Measurements from ENCODE around the gene ZNF541.
A peak's percentile ranks its signal among the peaks of the same experiment; 100 is the strongest.

ZNF541 gene

GRCh38 chr19:47544075-47544474 lies 28.9 kb downstream of the ZNF541 start:
- no peak for DNase-seq (ENCODE audit: low spot score)

GRCh38 chr19:47542030-47542475 lies 30.9 kb downstream of the ZNF541 start:
- peak; percentile 62 for DNase-seq (ENCODE audit: low spot score)

- no peak for DNase-seq (ENCODE audit: low spot score)
These were observed 31.4 kb downstream of the ZNF541 start for GRCh38 chr19:47541518-47541917.

- DNase-seq (ENCODE audit: low spot score): peak; percentile 57
These were observed 32.2 kb downstream of the ZNF541 start for GRCh38 chr19:47540748-47541147.

- DNase-seq (ENCODE audit: low spot score): no peak
These were observed 33.1 kb downstream of the ZNF541 start for GRCh38 chr19:47539747-47540311.

- DNase-seq (ENCODE audit: low spot score): no peak
These were observed 34.1 kb downstream of the ZNF541 start for GRCh38 chr19:47538812-47539211.

GRCh38 chr19:47537493-47537892 lies 35.5 kb downstream of the ZNF541 start:
- no peak for DNase-seq (ENCODE audit: low spot score)

- no peak for DNase-seq (ENCODE audit: low spot score)
These were observed 38.3 kb downstream of the ZNF541 start for GRCh38 chr19:47534628-47535027.

GRCh38 chr19:47531640-47532387 lies 41.1 kb downstream of the ZNF541 start:
- DNase-seq (ENCODE audit: low spot score): no peak

- DNase-seq (ENCODE audit: low spot score): no peak
These were observed 43.8 kb downstream of the ZNF541 start for GRCh38 chr19:47529018-47529742.

- DNase-seq (ENCODE audit: low spot score): no peak
These were observed 46.1 kb downstream of the ZNF541 start for GRCh38 chr19:47526798-47527197.

- no peak for DNase-seq (ENCODE audit: low spot score)
These were observed 49.5 kb downstream of the ZNF541 start for GRCh38 chr19:47523473-47523872.

All from AG20443 (cell line).